ENCODE results near the gene PTPRG. TPM values are rescaled to one million over a fixed set of nuclear protein-coding genes. Genes with fewer than 3 reads are reported as not detected.

PTPRG gene
- total and polyA plus RNA-seq, 8 donors = 50.9 to 88.4 (median 54.4) TPM

GRCh38 chr3:62022312-62022711, 460.9 kb downstream of the PTPRG start:
- no peaks in the 10 kb centered on the region for H3K4me1 ChIP-seq
- no peak for ATAC-seq
- no peak for TF ChIP-seq CTCF (IDR thresholded peaks at IDR 0.05)
- no peaks in the 10 kb centered on the region for H3K9me3 ChIP-seq
- no peaks in the 10 kb centered on the region for H3K27me3 ChIP-seq
- H3K4me3 ChIP-seq = no peak overlapping the region
- no peak overlapping the region for H3K27ac ChIP-seq
- intact Hi-C loops (cut with DNase I) = no loop called here
- DNase-seq = no peak
- no peaks in the 10 kb centered on the region for H3K36me3 ChIP-seq

- no peak for TF ChIP-seq CTCF (IDR thresholded peaks at IDR 0.05)
- H3K36me3 ChIP-seq = no peaks in the 10 kb centered on the region
- H3K27me3 ChIP-seq = no peaks in the 10 kb centered on the region
- H3K9me3 ChIP-seq = no peaks in the 10 kb centered on the region
- H3K4me3 ChIP-seq = no peak overlapping the region
- ATAC-seq (no peak), DNase-seq (no peak)
- no peak overlapping the region for H3K27ac ChIP-seq
- H3K4me1 ChIP-seq = no peaks in the 10 kb centered on the region
- intact Hi-C loops (cut with DNase I) = no loop called here
These were observed 463.5 kb downstream of the PTPRG start for GRCh38 chr3:62024882-62025281.

DNA sequence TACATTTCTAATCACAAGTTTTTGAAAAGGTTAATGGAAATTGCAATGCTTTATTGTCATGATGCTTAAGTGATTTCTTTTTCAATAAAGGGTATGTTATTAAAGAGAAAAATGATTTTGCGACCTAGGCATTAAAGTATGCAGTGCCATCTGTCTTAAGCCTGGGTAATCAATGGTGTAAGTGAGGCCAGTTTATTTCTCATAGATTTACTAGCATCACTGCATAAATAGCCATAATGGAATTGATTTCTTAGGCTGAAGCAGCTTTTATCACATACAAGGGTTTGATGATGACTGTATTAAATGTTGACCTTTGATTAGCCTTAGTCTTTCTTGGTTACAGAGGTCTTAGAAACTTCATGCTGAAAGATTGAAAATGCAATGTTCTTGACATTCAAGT, 464.5 kb downstream of the PTPRG start:
- H3K36me3 ChIP-seq = no peaks in the 10 kb centered on the region
- intact Hi-C loops (cut with DNase I) = no loop called here
- no peak overlapping the region for H3K27ac ChIP-seq
- no peak for DNase-seq
- no peak for ATAC-seq
- TF ChIP-seq CTCF (IDR thresholded peaks at IDR 0.05) = no peak
- no peak overlapping the region for H3K4me3 ChIP-seq
- H3K9me3 ChIP-seq = no peaks in the 10 kb centered on the region
- no peaks in the 10 kb centered on the region for H3K4me1 ChIP-seq
- no peaks in the 10 kb centered on the region for H3K27me3 ChIP-seq

DNA sequence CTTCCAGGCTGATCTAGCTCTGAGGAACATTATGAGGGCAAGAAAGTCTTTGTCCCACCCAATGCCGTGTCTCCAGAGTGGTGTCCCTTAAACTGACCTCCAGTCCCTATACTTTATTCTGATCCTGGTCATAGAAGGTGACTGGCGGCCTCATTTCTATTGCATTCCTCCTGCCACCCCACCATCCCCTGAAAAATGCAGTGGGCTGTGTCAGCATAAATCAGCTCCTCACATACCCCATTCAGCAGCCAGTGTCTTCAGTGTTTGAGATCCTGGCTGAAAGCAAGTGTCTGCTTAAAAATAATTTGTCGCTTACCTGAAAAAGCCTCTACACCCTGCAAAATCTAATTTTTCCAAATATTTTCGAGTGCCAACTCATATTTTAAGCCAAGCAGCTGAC, 465.9 kb downstream of the PTPRG start:
- no peaks in the 10 kb centered on the region for H3K4me1 ChIP-seq
- H3K4me3 ChIP-seq = no peak overlapping the region
- no peak overlapping the region for H3K27ac ChIP-seq
- TF ChIP-seq CTCF (IDR thresholded peaks at IDR 0.05) = no peak
- H3K9me3 ChIP-seq = no peaks in the 10 kb centered on the region
- DNase-seq (no peak), ATAC-seq (no peak)
- intact Hi-C loops (cut with DNase I) = no loop called here
- H3K36me3 ChIP-seq = no peaks in the 10 kb centered on the region
- H3K27me3 ChIP-seq = no peaks in the 10 kb centered on the region

DNA sequence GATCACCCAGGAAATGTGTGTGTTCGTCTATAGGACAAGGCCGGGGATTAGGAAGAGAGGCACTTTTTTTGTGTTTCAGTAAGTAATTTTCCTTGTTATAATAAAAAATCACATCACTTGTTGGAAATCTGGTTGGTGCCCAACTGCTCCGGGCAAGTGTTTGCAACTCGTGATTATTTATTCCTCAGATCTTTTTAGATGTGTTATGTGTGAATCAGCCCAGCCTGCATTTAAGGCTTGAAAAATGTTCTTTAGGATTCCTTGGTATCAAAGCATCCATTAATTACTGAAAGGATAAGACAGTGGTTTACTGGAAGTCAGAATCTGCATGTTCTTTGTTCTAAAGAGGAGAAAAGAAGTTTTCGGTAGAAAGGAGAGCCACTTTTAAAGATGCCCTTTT, 466.4 kb downstream of the PTPRG start:
- H3K4me3 ChIP-seq = no peak overlapping the region
- H3K9me3 ChIP-seq = no peaks in the 10 kb centered on the region
- DNase-seq (no peak), ATAC-seq (no peak)
- no peaks in the 10 kb centered on the region for H3K27me3 ChIP-seq
- H3K36me3 ChIP-seq = no peaks in the 10 kb centered on the region
- intact Hi-C loops (cut with DNase I) = no loop called here
- TF ChIP-seq CTCF (IDR thresholded peaks at IDR 0.05) = no peak
- H3K27ac ChIP-seq = no peak overlapping the region
- no peaks in the 10 kb centered on the region for H3K4me1 ChIP-seq

Data from left lung (tissue), 10 donors.